Upper lobe of right lung (tissue), 1 donor: Measurements from ENCODE around the gene HBP1. TPM values are rescaled to one million over a fixed set of nuclear protein-coding genes. Genes with fewer than 3 reads are reported as not detected.
"Not testable (repeated sequence)": the region's sequence is repeated elsewhere in the genome, so short reads cannot be mapped to it uniquely, and the experiment has no call there.

Experiments
- ATAC-seq: fragments of 200-7000 bp; cut with Tn5 transposase; one replicate; pipeline ENCODE4 v1.9.1; 2020; ENCODE audit warnings: mild to moderate bottlenecking, moderate library complexity
- DNase-seq: peaks from one replicate; pipeline ENCODE4 v3.0.0-alpha.2; 2020
- H3K27ac ChIP-seq: fragments of 200-600 bp; one replicate; pipeline ENCODE4 v1.8.0; 2022
- H3K27me3 ChIP-seq: fragments of 200-600 bp; one replicate; pipeline ENCODE4 v1.8.0; 2022; ENCODE audit warnings: mild to moderate bottlenecking
- H3K36me3 ChIP-seq: fragments of 200-600 bp; one replicate; pipeline ENCODE4 v1.8.0; 2022
- H3K4me1 ChIP-seq: fragments of 200-600 bp; one replicate; pipeline ENCODE4 v1.8.0; 2022
- H3K4me3 ChIP-seq: fragments of 200-600 bp; one replicate; pipeline ENCODE4 v1.8.0; 2022; ENCODE audit warnings: mild to moderate bottlenecking
- H3K9me3 ChIP-seq: fragments of 200-600 bp; one replicate; pipeline ENCODE4 v1.8.0; 2022
- CTCF ChIP-seq: fragments of 200-600 bp; IDR thresholded peaks from one replicate; pipeline ENCODE4 v1.8.0; 2022; ENCODE audit warnings: antibody characterized with exemption
- intact Hi-C: fragments of 100-400 bp; cut with DNase I; formaldehyde crosslinking; loops from one replicate; pipeline ENCODE4 v1.11.0; 2022
- total RNA-seq: library from RNA; stranded (reverse); fragmentation: NEBNext Ultra II Directional; extraction: Animal tissue kit (Norgen Biotek cat#: 25700); gene quantifications from one replicate; pipeline ENCODE4 v1.2.1, GENCODE V29; 2021
- donor health status: DM: no; HTN: yes; CAD: no; lungs with severe emphysema.

Gene HBP1
- total RNA-seq, 1 donor from 2014 or later, result 74.0 TPM

DNA sequence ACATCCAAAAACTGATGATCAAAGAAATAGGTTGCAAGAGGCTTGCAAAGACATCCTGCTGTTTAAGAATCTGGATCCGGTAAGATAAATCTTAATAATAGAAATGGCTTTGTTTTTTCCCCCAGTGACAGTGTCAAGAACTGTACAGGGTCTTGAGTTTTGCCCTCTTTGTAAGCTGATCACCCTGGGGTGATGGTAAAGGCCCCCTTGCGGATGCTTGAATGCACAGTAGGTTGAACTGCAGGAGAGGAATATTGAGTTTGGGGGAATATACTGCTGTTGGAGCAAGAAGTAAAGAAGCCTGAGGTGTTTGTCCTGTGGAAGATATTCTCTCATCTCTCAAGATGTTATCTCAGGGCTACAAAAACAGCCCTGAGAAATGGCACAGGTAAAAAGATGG lies 40.6 kb upstream of the HBP1 start:
- TF ChIP-seq CTCF, result no peak
- Histone ChIP-seq H3K4me1 (no peaks in the 10 kb centered on the region), H3K4me3 (no peak overlapping the region), H3K27me3 (no peaks in the 10 kb centered on the region), H3K36me3 (no peaks in the 10 kb centered on the region), H3K27ac (no peak overlapping the region), H3K9me3 (no peaks in the 10 kb centered on the region)
- no peak for ATAC-seq
- DNase-seq, result no peak
- intact Hi-C loops, result no loop called here

DNA sequence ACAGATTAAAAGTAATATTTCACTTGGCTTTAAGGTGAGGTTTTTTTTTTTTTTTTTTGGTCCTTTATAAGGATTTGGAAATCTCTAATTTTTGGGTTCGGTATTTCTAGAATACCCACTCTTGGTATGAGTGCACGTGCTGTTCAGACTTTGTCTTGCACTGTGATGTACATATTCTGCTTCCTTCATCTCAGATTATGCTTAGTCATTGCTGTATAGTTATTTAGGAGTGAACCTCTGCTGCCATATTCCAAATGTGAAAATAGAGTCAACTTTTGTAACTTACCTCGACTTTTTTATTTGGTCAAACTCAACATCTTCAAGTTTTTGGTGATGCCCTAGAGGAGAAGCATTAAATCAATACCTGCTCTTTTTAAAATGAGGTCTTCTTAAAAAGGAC lies 40.1 kb upstream of the HBP1 start:
- ATAC-seq (no peak), DNase-seq (no peak)
- Histone ChIP-seq H3K36me3 (no peaks in the 10 kb centered on the region), H3K27me3 (no peaks in the 10 kb centered on the region), H3K4me3 (no peak overlapping the region), H3K4me1 (no peaks in the 10 kb centered on the region), H3K27ac (no peak overlapping the region), H3K9me3 (no peaks in the 10 kb centered on the region)
- intact Hi-C loops, result no loop called here
- no peak for TF ChIP-seq CTCF

DNA sequence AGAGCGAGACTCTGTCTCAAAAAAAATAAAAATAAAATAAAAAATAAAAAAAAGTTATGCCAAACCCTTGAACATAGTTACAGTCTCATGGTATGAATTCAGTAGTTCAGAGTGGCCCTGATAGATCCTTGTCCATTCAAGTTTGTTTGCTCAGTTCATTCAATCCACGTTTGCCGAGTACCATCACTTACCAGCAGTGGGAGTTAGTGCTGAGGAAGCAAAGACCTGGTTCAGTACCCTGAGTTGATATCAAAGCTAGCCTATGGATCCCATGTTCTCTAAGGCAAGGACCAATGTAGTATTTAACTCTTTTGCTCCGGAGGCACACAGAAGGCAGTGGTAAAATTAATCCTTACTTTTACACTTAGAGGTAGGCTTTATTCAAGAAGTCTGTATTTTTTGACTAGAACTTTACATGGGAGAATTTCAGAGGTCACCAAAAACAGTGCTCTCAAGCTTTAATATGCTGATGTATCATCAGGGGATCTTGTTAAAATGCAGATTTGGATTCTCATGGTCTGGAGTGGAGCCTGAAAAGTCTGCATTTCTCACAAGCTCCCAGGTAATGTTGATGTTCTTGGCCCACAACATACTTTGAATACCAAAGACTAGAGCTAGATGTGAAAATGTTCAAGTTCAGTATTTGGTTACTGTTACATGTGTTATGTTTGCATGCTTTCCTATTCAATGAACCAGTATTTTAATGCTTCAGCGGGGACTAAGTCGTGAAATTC lies 38.1 kb upstream of the HBP1 start:
- no peaks in the 10 kb centered on the region for H3K27me3 ChIP-seq
- no peaks in the 10 kb centered on the region for H3K36me3 ChIP-seq
- H3K27ac ChIP-seq, result no peak overlapping the region
- H3K4me3 ChIP-seq, result no peak overlapping the region
- intact Hi-C loops, result no loop called here
- no peak for TF ChIP-seq CTCF
- ATAC-seq (peak; percentile 70), DNase-seq (no peak)
- H3K4me1 ChIP-seq, result no peaks in the 10 kb centered on the region
- H3K9me3 ChIP-seq, result no peaks in the 10 kb centered on the region

DNA sequence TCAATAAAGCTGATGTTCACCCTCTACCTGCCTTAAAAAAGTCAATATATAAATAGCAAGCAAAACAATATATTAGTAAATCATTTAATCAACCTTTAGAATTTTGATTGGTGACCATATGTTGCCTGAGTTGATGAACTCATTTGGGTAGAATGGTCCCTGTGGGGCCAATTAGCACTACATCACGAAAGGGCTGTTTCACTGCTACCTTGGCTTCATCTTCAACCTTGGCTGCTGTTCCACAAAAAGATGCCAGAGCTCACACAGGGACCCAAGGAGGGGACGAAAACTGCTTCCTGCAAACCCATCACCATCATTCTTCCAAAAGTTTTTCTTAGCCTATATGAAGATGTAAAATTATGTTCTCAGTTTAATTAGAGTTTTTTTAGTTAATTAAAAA lies 35.4 kb upstream of the HBP1 start:
- Histone ChIP-seq H3K27me3 (no peaks in the 10 kb centered on the region), H3K4me1 (no peaks in the 10 kb centered on the region), H3K9me3 (no peaks in the 10 kb centered on the region), H3K27ac (no peak overlapping the region), H3K36me3 (no peaks in the 10 kb centered on the region), H3K4me3 (no peak overlapping the region)
- DNase-seq (no peak), ATAC-seq (no peak)
- intact Hi-C loops, result no loop called here
- TF ChIP-seq CTCF, result no peak

DNA sequence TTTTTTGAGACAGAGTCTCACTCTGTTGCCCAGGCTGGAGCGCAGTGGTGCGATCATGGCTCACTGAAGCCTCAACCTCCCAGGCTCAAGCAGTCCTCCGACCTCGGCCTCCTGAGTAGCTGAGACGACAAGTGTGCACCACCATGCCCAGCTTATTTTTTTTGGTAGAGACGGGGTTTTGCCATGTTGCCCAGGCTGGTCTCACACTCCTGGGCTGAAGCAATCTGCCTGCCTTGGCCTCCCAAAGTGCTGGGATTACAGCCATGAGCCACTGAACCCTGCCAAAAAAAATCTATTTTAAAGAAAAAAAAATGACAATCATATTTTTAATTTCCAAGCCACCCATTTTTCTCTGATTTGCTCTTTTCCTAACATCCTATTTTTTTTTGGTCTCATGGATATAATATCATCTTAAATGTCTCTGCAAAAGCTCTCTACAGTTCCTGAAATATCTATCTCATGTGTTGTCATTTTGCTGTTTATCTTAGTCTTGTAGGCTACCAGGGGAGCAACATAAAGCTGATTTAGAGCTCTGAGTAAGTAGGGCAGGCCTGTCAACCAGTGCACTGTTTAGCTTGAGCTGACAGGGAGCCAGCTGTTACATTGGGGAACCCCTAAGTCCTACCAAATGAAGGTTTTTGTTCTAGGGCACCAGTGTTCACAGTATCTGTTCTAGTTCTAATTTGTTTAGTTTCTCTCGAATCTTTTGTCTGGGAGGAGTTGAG lies 29.9 kb upstream of the HBP1 start:
- no peaks in the 10 kb centered on the region for H3K4me1 ChIP-seq
- no peaks in the 10 kb centered on the region for H3K9me3 ChIP-seq
- H3K27ac ChIP-seq, result no peak overlapping the region
- no peaks in the 10 kb centered on the region for H3K36me3 ChIP-seq
- no peak for TF ChIP-seq CTCF
- H3K4me3 ChIP-seq, result no peak overlapping the region
- H3K27me3 ChIP-seq, result no peaks in the 10 kb centered on the region
- DNase-seq (no peak), ATAC-seq (no peak)
- intact Hi-C loops, result no loop called here

- H3K9me3 ChIP-seq, H3K27me3 ChIP-seq, H3K36me3 ChIP-seq, intact Hi-C loops, H3K27ac ChIP-seq, H3K4me1 ChIP-seq, DNase-seq, ATAC-seq, H3K4me3 ChIP-seq: not testable (repeated sequence)
Observed at GRCh38 chr7:107143875-107144274, 24.9 kb upstream of the HBP1 start.
